Fibroblast of pulmonary artery (primary cell): ENCODE results near the gene NAP1L1.

Source experiments
- DNase-seq: peaks from one replicate; pipeline ENCODE4 v3.0.0-alpha.2; 2010; ENCODE audit warnings: low read depth
- H3K4me3 ChIP-seq: replicated peaks from 2 replicates; pipeline ENCODE4 v1.5.1; 2011; ENCODE audit warnings: low read depth, mild to moderate bottlenecking, control low read depth, low read length, moderate library complexity
- TF ChIP-seq, protein P1 (sequence below): IDR thresholded peaks from 2 replicates; pipeline ENCODE4 v1.5.1; 2011; ENCODE audit warnings: mild to moderate bottlenecking, control low read depth, low read length, inconsistent platforms; ENCODE audit errors: missing control alignments

NAP1L1 gene

DNA sequence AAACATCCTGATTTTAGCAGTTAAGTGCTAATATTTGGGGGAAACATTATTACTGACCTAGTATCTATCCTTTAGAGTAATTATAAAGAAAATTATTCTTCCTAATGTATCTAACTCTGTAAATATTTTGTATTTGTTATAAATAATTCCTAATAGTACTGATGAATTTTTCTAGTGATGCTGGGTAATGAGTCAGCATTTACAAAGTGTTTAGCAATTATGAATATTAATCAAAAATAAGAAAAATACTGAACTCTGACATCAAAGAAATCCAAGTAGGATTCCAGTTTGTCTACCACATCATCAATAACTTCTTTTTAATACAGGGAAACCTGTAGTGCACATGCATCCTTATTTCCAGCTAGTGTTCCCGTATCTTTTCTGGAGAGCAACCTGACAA lies 9.0 kb downstream of the NAP1L1 start:
- TF ChIP-seq, protein P1, sequence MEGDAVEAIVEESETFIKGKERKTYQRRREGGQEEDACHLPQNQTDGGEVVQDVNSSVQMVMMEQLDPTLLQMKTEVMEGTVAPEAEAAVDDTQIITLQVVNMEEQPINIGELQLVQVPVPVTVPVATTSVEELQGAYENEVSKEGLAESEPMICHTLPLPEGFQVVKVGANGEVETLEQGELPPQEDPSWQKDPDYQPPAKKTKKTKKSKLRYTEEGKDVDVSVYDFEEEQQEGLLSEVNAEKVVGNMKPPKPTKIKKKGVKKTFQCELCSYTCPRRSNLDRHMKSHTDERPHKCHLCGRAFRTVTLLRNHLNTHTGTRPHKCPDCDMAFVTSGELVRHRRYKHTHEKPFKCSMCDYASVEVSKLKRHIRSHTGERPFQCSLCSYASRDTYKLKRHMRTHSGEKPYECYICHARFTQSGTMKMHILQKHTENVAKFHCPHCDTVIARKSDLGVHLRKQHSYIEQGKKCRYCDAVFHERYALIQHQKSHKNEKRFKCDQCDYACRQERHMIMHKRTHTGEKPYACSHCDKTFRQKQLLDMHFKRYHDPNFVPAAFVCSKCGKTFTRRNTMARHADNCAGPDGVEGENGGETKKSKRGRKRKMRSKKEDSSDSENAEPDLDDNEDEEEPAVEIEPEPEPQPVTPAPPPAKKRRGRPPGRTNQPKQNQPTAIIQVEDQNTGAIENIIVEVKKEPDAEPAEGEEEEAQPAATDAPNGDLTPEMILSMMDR, result no peak
- no peak overlapping the region for H3K4me3 ChIP-seq
- DNase-seq, result no peak

DNA sequence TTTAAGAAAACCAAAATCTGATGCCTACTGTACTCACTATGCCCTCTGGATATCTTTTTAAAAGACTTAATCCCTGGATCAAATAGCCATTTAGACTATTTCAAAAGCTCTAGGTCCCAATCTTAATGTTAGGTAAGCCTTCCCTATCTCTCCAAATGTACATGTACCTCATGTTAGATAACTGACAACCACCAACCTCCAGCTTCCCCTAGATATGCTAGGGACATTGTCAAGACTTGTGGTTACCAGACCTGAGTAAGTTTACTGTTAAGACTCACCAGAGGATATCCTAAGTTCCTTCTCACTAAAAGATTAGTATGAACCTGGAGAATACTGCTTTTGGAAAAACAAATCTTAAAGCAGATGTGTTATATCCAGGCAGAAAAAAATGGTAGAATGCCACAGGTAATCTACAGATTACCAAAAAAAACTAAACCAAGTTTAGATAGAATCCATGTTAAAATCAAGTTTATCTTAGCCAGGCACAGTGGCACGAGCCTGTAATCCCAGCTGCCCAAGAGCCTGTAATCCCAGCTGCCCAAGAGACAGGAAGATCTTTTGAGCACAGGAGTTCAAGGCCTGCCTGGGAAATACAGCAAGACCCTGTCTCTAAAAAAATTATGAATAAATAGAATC lies 9.7 kb downstream of the NAP1L1 start:
- TF ChIP-seq, protein P1, result no peak
- no peak for DNase-seq
- H3K4me3 ChIP-seq, result no peak overlapping the region

GRCh38 chr12:76073561-76073960 lies 10.9 kb downstream of the NAP1L1 start:
- H3K4me3 ChIP-seq, result no peak overlapping the region
- TF ChIP-seq, protein P1, result no peak
- DNase-seq, result no peak

GRCh38 chr12:76072568-76072967 lies 11.9 kb downstream of the NAP1L1 start:
- DNase-seq, result no peak
- H3K4me3 ChIP-seq, result no peak overlapping the region
- TF ChIP-seq, protein P1, result no peak

DNA sequence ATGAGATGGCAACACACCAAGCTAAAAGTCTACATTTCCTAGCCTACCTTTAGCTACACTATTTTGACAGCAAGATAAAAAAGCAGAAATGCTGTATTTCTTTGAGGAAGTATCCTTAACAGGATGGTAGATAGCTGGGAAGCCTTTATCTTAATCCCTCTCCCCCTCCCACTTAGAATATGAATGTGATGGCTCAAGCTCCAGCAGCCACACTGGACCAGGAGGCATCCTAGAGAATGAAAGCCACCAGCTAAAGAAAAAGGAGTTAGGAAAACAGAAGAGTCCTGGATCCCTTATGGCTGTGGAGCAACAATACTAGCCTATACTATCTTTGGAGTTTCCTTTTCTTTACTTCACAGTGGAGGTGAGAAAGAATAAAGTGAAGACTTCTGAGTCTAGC lies 15.1 kb downstream of the NAP1L1 start:
- TF ChIP-seq, protein P1, result no peak
- no peak for DNase-seq
- H3K4me3 ChIP-seq, result no peak overlapping the region

DNA sequence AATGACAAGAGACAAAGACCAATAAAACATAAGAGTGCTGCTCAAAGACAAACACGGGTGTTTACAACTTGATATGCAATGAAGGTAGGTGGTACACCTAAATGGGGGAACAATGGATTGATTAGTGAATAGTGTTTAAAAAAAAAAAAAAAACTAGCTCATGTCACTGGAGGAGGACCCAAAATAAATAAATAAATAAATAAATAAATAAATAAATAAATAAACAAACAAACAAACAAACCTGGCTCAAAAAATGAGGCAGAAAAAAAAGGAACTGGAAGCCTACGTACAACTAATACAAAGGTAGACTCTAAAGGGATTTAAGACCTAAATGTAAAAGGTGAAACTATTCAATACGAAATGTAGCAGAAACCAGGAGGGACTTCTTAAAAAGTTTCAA lies 18.6 kb downstream of the NAP1L1 start:
- TF ChIP-seq, protein P1, result no peak
- no peak overlapping the region for H3K4me3 ChIP-seq
- no peak for DNase-seq

GRCh38 chr12:76064904-76065303 lies 19.6 kb downstream of the NAP1L1 start:
- DNase-seq, result no peak
- H3K4me3 ChIP-seq, result no peak overlapping the region
- TF ChIP-seq, protein P1, result no peak
